ENCODE data around the gene TMEM17.

The TMEM17 gene

GRCh38 chr2:62452701-62453454 lies 53.1 kb downstream of the TMEM17 start:
- DNase-seq = no peak

GRCh38 chr2:62450716-62451191 lies 55.2 kb downstream of the TMEM17 start:
- DNase-seq = no peak
